Measurements from ENCODE around the gene PHLDB2.

PHLDB2 gene

GRCh38 chr3:111852540-111852939 is 6.5 kb upstream of the PHLDB2 start:
- DNase-seq: no peak

GRCh38 chr3:111853068-111853467 is 6.0 kb upstream of the PHLDB2 start:
- no peak for DNase-seq

- DNase-seq: no peak
Observed at GRCh38 chr3:111854990-111855389, 4.1 kb upstream of the PHLDB2 start.

- no peak for DNase-seq
Observed at GRCh38 chr3:111856501-111856900, 2.6 kb upstream of the PHLDB2 start.

GRCh38 chr3:111857474-111857873 is 1.6 kb upstream of the PHLDB2 start:
- no peak for DNase-seq

GRCh38 chr3:111858642-111859041 is 423 bp upstream of the PHLDB2 start:
- DNase-seq: no peak

- peak; percentile 78 for DNase-seq
Observed at GRCh38 chr3:111859974-111860859, 1.2 kb downstream of the PHLDB2 start.

- DNase-seq: no peak
Observed at GRCh38 chr3:111861391-111861790, 2.3 kb downstream of the PHLDB2 start.

GRCh38 chr3:111862415-111862814 is 3.4 kb downstream of the PHLDB2 start:
- no peak for DNase-seq

- DNase-seq: no peak
Observed at GRCh38 chr3:111862974-111863373, 3.9 kb downstream of the PHLDB2 start.

- DNase-seq: no peak
Observed at GRCh38 chr3:111863942-111864694, 5.1 kb downstream of the PHLDB2 start.

- DNase-seq: no peak
Observed at GRCh38 chr3:111864821-111865656, 6.0 kb downstream of the PHLDB2 start.

- no peak for DNase-seq
Observed at GRCh38 chr3:111867889-111868426, 8.9 kb downstream of the PHLDB2 start.

- DNase-seq: no peak
Observed at GRCh38 chr3:111870620-111871019, 11.6 kb downstream of the PHLDB2 start.

- no peak for DNase-seq
Observed at GRCh38 chr3:111871809-111872623, 13.0 kb downstream of the PHLDB2 start.

- DNase-seq: no peak
Observed at GRCh38 chr3:111872979-111873378, 13.9 kb downstream of the PHLDB2 start.

- no peak for DNase-seq
Observed at GRCh38 chr3:111874177-111874820, 15.2 kb downstream of the PHLDB2 start.

GRCh38 chr3:111881480-111881879 is 22.4 kb downstream of the PHLDB2 start:
- DNase-seq: no peak

- no peak for DNase-seq
Observed at GRCh38 chr3:111882194-111882593, 23.1 kb downstream of the PHLDB2 start.

GRCh38 chr3:111882799-111883198 is 23.7 kb downstream of the PHLDB2 start:
- DNase-seq: no peak

GRCh38 chr3:111884411-111885018 is 25.4 kb downstream of the PHLDB2 start:
- DNase-seq: no peak

Measured in CD4-positive, alpha-beta T cell treated with Interleukin-21 for 1 hour (primary cell).